Loucy (cell line): ENCODE measurements around the gene KIF2C.

Experiments
- H2AFZ ChIP-seq: fragments of 200-600 bp; sonication (generic); 2 replicates; pipeline ENCODE4 v1.6.0; 2016; ENCODE audit warnings: antibody characterized with exemption, mild to moderate bottlenecking, low read length, moderate library complexity
- H3F3A ChIP-seq: fragments of 200-600 bp; 2 replicates; pipeline ENCODE4 v1.6.0; 2016; ENCODE audit warnings: antibody characterized with exemption, low read depth, mild to moderate bottlenecking
- H3K27me3 ChIP-seq: fragments of 200-600 bp; sonication (generic); 2 replicates; pipeline ENCODE4 v1.6.1; 2014; ENCODE audit warnings: low read length, mild to moderate bottlenecking; ENCODE audit not compliant: insufficient read depth, poor library complexity, severe bottlenecking
- H3K36me3 ChIP-seq: fragments of 200-600 bp; sonication (generic); 2 replicates; pipeline ENCODE4 v1.6.1; 2016; ENCODE audit warnings: low read length; ENCODE audit not compliant: insufficient read depth
- H3K4me1 ChIP-seq: fragments of 200-600 bp; sonication (generic); 2 replicates; pipeline ENCODE4 v1.5.1; 2014; ENCODE audit warnings: low read length, mild to moderate bottlenecking; ENCODE audit not compliant: insufficient read depth, poor library complexity, severe bottlenecking
- H3K4me2 ChIP-seq: fragments of 200-600 bp; sonication (generic); 2 replicates; pipeline ENCODE4 v1.6.0; 2014; ENCODE audit warnings: antibody characterized with exemption, low read length, low read depth, mild to moderate bottlenecking; ENCODE audit not compliant: poor library complexity, severe bottlenecking
- H3K4me3 ChIP-seq: fragments of 200-600 bp; sonication (generic); 2 replicates; pipeline ENCODE4 v1.5.1; 2014; ENCODE audit warnings: low read length, mild to moderate bottlenecking, mixed read lengths; ENCODE audit not compliant: poor library complexity, severe bottlenecking
- H3K79me2 ChIP-seq: fragments of 200-600 bp; sonication (generic); 2 replicates; pipeline ENCODE4 v1.6.1; 2014; ENCODE audit warnings: low read length; ENCODE audit not compliant: insufficient read depth
- H3K9ac ChIP-seq: fragments of 200-600 bp; sonication (generic); 2 replicates; pipeline ENCODE4 v1.6.0; 2014; ENCODE audit warnings: mild to moderate bottlenecking, low read depth, low read length, moderate library complexity; ENCODE audit not compliant: poor library complexity, severe bottlenecking
- H3K9me2 ChIP-seq: fragments of 200-600 bp; sonication (generic); replicated peaks from 2 replicates; pipeline ENCODE4 v1.6.1; 2016; ENCODE audit warnings: low read depth, low read length, mixed read lengths
- H3K9me3 ChIP-seq: fragments of 200-600 bp; sonication (generic); 2 replicates; pipeline ENCODE4 v1.6.1; 2014; ENCODE audit warnings: mild to moderate bottlenecking, antibody characterized with exemption, low read length, low read depth; ENCODE audit not compliant: insufficient read depth
- H4K20me1 ChIP-seq: fragments of 200-600 bp; sonication (generic); 2 replicates; pipeline ENCODE4 v1.6.0; 2014; ENCODE audit warnings: antibody characterized with exemption, low read length, mild to moderate bottlenecking; ENCODE audit not compliant: insufficient read depth, poor library complexity, severe bottlenecking
- EZH2phosphoT487 ChIP-seq: fragments of 200-600 bp; IDR thresholded peaks from 2 replicates; pipeline ENCODE4 v1.6.1; 2018; ENCODE audit warnings: antibody characterized with exemption, mild to moderate bottlenecking, moderate library complexity, borderline replicate concordance
- TF ChIP-seq, protein P1 (sequence below): fragments of 200-600 bp; sonication (generic); conservative IDR thresholded peaks from 2 replicates; pipeline ENCODE4 v1.5.1; 2014; ENCODE audit warnings: mild to moderate bottlenecking, antibody characterized with exemption, low read length

The KIF2C gene

DNA sequence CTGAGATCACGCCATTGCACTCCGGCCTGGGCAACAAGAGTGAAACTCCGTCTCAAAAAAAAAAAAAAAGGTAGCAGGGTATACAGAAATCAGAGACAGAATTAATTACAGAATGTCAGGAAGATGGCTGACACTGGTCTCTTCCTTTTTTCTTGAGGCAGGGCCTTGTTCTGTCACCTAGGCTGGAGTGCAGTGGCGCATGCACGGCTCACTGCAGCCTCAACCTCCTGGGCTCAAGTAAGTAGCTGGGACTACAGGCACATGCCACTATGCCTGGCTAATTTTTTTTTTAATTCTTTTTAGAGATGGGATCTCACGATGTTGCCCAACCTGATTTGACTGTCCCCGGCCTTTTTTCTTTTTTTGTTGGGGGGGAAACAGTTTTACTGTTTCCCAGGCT is 25.1 kb upstream of the KIF2C start:
- Histone ChIP-seq H2AFZ (peak overlapping the region; percentile 98), H3K36me3 (no peaks in the 10 kb centered on the region), H3F3A (no peaks in the 10 kb centered on the region), H4K20me1 (no peaks in the 10 kb centered on the region), H3K4me1 (peaks cover 3% of the 10 kb centered on the region), H3K9ac (peak overlapping the region; percentile 25), H3K79me2 (no peaks in the 10 kb centered on the region), H3K9me2 (no peaks in the 10 kb centered on the region), H3K27me3 (no peaks in the 10 kb centered on the region), H3K4me3 (no peak overlapping the region), H3K4me2 (peak overlapping the region; percentile 61), H3K9me3 (no peaks in the 10 kb centered on the region)
- TF ChIP-seq EZH2phosphoT487, result no peak
- TF ChIP-seq, protein P1, sequence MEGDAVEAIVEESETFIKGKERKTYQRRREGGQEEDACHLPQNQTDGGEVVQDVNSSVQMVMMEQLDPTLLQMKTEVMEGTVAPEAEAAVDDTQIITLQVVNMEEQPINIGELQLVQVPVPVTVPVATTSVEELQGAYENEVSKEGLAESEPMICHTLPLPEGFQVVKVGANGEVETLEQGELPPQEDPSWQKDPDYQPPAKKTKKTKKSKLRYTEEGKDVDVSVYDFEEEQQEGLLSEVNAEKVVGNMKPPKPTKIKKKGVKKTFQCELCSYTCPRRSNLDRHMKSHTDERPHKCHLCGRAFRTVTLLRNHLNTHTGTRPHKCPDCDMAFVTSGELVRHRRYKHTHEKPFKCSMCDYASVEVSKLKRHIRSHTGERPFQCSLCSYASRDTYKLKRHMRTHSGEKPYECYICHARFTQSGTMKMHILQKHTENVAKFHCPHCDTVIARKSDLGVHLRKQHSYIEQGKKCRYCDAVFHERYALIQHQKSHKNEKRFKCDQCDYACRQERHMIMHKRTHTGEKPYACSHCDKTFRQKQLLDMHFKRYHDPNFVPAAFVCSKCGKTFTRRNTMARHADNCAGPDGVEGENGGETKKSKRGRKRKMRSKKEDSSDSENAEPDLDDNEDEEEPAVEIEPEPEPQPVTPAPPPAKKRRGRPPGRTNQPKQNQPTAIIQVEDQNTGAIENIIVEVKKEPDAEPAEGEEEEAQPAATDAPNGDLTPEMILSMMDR, result no peak

DNA sequence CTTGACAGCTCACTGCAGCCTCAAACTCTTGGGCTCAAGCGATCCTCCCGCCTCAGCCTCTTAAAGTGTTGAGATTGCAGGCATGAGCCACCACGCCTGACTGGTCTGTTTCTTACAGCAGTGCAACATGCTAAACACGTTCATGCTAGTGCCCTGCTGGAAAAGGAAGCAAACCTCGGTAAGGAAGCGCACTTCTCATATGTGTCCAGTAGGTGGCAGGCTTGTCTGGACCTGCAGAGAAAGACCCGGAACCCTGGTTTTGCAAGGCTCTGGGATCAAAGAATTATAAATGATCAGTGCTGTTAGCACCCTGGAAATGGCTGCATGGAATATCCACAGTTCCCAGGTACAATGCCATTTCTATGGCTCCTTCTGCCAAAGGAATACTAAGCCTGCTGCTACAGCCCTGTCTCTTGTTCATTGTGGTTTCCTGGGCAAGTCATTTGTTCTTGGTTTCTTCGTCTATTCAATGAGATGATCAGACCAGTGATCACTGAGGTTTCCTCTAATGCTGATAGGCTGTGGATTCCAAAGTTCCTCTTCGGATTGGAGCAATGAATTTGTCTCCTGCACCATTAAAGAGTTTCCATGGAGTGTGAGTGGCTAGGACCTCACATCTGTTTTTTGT is 24.6 kb upstream of the KIF2C start:
- TF ChIP-seq, protein P1, result peak; percentile 97
- TF ChIP-seq EZH2phosphoT487, result no peak
- peak overlapping the region; percentile 61 for H3K4me2 ChIP-seq
- H3K4me3 ChIP-seq, result peak overlapping the region; percentile 42
- H3K9ac ChIP-seq, result peak overlapping the region; percentile 25
- no peaks in the 10 kb centered on the region for H3K9me3 ChIP-seq
- H2AFZ ChIP-seq, result peak overlapping the region; percentile 98
- peaks cover 3% of the 10 kb centered on the region for H3K4me1 ChIP-seq
- no peaks in the 10 kb centered on the region for H3K27me3 ChIP-seq
- H3K36me3 ChIP-seq, result no peaks in the 10 kb centered on the region
- no peaks in the 10 kb centered on the region for H4K20me1 ChIP-seq
- no peaks in the 10 kb centered on the region for H3F3A ChIP-seq
- H3K79me2 ChIP-seq, result no peaks in the 10 kb centered on the region
- H3K9me2 ChIP-seq, result no peaks in the 10 kb centered on the region

DNA sequence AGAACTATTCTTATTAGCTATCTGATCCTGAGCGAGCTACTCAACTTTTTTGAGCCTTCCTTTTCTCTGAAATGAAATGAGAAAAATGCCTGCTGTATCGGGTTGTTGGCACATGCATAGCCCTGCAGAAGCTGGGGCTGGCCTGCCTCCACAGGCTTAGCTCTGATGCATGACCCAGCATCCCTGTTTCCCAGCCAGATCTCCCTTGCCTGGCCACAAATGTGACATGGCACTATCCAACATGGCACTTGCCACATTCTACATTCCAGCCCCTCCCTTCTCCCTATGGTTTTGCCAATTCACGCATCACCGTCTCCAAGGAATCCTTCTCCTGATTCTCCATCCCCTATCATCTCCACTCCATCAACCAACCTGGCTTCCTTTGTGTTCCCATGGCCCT is 22.5 kb upstream of the KIF2C start:
- peaks cover 3% of the 10 kb centered on the region for H3K4me1 ChIP-seq
- no peak overlapping the region for H3K4me2 ChIP-seq
- H3K36me3 ChIP-seq, result no peaks in the 10 kb centered on the region
- H3K9me2 ChIP-seq, result no peaks in the 10 kb centered on the region
- H2AFZ ChIP-seq, result no peak overlapping the region
- H3K4me3 ChIP-seq, result no peak overlapping the region
- H3F3A ChIP-seq, result no peaks in the 10 kb centered on the region
- H3K79me2 ChIP-seq, result no peaks in the 10 kb centered on the region
- H3K27me3 ChIP-seq, result no peaks in the 10 kb centered on the region
- TF ChIP-seq, protein P1, result no peak
- TF ChIP-seq EZH2phosphoT487, result no peak
- H3K9me3 ChIP-seq, result no peaks in the 10 kb centered on the region
- H3K9ac ChIP-seq, result no peak overlapping the region
- H4K20me1 ChIP-seq, result no peaks in the 10 kb centered on the region
